ENCODE measurements around the gene XPR1.
"Not testable (repeated sequence)": the region's sequence is repeated elsewhere in the genome, so short reads cannot be mapped to it uniquely, and the experiment has no call there.

The XPR1 gene

DNA sequence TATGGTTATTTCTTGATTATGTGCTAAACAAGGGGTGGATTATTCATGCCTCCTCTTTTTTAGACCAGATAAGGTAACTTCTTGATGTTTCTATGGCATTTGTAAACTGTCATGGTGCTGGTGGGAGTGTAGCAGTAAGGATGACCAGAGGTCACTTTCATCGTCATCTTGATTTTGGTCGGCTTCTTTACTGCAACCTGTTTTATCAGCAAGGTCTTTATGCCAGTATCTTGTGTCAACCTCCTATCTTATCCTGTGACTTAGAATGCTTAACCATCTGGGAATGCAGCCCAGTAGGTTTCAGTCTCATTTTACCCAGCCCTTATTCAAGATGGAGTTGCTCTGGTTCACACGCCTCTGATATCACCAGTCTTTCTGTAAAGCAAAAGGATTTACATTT, 95.9 kb downstream of the XPR1 start:
- DNase-seq, result not testable (repeated sequence)

DNA sequence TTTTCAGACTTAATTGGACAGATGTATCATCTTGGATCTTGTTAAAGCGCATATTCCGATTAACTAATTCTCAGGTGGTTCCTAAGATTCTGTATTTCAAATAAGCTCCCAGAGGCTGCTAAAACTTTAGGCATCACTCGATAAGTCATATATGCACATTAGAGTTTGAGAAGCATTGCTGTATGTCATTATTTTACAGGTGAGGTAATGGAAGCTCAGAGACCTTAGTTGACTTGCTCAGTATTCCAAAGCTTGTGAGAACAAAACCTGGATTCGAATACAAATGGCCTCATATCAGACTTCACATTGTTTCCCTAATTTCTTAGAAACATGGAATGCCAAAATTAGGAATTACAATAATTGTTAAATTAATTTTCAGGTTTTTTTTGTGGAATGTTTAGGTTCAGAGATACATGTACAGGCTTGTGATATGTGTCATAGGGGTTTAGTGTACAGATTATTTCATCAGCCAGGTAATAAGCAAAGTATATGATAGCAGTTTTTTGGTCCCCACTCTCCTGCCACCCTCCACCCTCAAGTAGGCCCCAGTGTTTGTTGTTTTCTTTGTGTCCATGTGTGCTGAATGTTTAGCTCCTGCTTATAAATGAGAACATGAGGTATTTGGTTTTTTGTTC, 96.8 kb downstream of the XPR1 start:
- DNase-seq, result no peak

DNA sequence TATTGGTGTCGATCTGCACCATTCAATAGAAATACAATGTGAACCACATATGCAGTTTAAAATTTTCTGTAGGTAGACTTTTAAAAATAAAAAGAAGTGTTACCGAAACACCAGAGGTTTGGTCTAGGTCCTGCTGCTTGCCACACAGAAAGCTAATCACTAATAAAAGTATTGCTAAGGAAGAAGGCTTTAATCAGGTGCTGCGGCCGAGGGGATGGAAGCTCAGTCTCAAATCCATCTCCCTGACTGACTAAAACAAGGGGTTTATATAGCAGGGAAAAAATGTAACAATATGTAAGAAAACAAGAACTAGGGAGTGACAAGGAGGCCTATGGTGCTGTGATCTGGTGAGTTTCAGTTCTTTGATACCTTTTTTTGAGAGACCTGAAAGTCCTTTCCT, 99.3 kb downstream of the XPR1 start:
- DNase-seq, result no peak

DNA sequence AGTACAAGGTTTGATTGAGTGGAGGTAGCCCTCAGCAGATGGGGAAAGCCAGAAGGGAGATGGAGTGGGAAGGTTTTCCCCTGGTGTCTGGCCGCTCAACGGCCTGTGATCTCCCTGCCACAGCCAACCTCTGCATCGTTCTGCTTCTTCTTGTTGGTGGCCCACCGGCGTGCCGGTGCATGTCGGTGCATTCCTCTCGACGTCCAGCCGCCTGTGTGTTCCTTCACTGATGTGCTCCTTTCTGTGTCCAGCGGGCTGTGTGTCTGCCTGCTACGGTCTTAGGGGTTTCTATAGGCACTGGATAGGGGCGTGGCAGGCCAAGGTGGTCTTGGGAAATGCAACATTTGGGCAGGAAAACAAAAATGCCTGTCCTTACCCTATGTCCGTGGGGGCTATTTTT, 101.0 kb downstream of the XPR1 start:
- no peak for DNase-seq

DNA sequence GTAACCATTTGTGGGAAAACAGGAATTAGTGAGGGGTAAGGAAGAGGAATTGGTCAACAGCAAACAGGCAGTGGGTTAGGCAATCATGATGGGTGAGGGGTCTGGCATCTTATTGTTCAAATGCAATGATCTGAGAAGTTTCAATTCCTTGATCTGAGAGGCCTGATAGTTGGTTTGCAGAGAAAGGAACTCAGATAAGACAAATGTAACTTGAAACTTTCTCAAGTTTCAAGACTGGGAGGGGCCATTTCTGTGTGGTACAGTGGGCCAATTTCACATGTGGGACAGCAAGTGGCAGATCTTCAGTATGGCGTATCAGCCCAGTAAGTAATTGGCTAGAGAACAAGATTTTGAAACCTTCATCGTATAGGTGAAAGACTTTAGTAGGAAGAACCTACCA, 102.5 kb downstream of the XPR1 start:
- no peak for DNase-seq

DNA sequence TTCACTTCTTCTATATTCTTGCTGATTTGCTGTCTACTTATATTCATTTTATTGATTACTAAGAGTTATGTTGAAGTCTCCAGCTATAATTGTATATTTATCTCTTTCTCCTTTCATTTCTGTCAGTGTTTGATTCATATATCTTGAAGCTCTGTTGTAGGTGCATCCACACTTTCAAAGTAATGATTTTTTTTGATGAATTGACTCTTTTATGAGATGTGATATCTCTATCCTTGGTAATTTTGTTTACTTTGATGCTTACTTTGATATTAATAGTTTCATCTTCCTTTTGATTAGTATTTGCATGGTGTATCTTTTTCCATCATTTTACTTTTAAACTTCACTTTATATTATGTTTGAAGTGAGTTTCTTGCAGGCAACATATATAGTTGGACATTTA, 110.8 kb downstream of the XPR1 start:
- DNase-seq, result no peak

DNA sequence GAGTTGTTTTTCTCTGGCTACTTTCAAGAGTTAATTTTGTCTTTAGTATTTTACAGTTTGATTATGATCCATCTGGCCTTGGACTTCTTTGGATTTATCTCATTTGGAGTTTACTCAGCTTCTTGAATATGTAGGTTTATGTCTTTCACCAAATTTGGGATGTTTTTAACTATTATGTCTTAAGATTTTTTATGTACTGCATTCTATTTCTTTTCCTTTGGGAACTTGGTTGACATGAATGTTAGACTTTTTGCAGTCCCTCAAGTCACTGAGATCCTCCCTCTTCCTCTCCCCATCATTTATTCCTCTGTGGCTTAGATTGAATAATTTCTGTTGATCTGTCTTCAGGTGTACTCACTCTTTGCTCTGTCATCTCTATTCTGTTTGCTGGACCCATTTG, 112.0 kb downstream of the XPR1 start:
- no peak for DNase-seq

DNA sequence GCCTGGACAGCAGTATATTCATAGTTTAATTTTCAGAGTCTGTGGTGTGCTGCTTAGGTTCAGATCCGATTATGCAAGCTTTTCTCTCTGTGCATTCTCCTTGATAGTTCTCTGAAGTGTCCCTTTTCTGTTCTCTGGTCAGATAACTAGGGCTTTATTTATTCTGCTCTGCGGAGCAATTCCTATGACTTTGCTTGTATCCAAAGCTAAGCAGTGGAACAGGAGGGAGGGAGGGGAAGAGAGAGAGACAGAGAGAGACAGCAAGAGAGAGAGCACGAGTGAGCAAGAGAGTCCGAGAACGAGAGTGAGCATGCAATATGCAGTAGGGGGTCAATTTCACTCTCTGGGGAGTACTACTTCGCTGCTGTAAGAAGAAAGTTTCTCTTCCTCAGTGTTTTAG, 113.3 kb downstream of the XPR1 start:
- no peak for DNase-seq

DNA sequence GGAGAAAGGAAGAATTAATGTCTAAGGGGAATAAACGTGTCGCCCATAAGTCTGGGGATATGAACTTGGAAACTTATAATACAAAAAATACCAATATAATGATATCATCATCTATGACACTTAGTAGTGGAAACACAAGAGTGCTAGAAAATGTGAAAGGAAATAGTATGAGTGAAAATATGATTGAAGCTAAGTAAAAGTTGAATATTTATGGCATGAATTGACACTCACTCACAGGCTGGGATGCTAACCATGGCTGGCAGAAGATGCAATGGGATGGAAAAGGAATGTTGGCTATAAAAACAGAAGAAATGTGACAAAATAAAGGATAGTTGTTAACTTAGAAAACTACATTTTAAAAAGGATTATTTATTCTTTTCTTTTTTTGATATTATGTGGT, 120.1 kb downstream of the XPR1 start:
- no peak for DNase-seq

DNA sequence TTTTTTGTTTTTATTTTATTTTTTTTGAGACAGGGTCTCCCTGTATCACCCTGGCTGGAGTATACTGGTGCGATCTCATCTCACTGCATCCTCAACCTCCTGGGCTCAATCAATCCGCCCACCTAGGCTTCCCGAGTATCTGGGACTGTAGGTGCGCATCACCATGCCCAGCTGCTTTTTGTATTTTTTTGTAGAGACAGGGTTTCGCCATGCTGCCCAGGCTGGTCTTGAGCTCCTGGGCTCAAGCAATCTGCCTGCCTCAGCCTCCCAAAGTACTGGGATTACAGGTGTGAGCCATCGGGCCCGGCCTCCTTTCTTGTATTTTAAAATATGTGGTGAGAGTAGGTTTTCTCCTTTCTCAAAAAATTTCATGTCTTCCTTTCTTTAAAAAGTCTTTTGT, 122.6 kb downstream of the XPR1 start:
- DNase-seq, result no peak

DNA sequence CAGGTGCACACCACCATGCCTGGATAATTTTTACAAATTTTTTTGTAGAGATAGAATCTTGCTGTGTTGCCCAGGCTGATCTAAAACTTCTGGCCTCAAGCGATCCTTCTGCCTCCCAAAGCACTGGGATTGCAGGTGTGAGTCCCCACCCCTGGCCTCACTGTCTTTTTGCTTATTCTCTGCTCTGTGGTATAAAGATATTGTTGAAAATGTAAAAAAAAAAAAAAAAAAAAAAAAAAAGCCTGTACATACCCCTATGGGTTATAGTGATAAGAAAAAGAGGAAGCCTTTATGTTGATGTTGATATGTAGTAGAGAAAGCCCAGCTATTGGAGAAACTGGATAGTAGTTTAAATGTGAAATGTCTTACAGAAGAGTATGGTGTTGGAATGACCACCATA, 125.8 kb downstream of the XPR1 start:
- no peak for DNase-seq

DNA sequence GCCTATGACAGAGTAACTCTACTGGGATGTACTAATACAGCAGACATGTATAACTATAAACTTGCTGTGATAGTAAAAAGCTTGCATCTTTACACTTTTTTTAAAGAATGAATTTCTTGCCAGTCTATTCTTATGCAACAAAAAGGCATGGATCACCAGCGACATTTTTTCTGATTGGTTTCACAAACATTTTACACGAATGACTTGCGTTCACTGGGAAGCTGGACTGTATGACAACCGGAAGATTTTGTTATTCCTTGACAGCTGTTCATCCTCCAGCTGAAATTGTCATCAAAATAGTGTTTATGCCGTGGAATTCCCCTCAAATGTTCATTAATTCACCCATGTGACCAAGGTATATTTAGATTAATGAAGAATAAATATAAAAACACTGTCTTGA, 131.0 kb downstream of the XPR1 start:
- DNase-seq, result no peak

DNA sequence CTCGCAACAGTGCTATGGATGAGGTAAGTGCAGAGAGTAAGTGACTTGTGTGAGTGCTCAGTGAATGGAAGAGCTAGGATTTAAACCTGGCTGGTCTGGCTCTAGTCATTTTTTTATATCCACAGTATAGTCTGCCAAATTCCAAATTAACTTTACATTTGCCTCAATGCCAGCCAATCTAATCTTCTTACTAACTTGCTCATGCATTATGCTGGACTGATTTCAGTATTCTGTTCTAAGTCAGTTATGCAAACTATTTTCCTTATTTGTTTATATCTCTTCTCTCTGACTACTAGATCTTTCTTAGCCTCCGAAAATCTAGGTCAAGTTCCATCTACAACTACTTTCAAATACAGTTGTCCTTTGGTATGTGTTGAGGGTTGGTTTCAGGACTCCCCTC, 133.3 kb downstream of the XPR1 start:
- DNase-seq, result no peak

DNA sequence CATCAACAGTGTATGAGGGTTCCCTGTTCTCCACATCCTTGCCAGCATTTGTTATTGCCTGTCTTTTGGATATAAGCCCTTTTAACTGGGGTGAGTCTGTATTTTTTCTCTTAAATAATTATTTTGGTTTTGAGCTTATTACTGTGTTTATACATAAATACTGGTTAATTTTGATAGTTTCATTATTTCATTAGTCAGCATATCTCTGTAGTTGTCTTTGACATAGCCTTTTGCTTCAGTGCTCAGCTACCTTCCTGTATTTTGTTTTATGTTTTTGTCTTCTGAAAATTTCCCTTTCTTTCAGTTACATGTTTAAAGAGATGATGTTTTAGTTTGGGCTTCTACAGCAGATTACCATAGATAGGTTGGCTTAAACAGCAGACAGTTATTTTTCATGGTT, 138.1 kb downstream of the XPR1 start:
- DNase-seq, result no peak

DNA sequence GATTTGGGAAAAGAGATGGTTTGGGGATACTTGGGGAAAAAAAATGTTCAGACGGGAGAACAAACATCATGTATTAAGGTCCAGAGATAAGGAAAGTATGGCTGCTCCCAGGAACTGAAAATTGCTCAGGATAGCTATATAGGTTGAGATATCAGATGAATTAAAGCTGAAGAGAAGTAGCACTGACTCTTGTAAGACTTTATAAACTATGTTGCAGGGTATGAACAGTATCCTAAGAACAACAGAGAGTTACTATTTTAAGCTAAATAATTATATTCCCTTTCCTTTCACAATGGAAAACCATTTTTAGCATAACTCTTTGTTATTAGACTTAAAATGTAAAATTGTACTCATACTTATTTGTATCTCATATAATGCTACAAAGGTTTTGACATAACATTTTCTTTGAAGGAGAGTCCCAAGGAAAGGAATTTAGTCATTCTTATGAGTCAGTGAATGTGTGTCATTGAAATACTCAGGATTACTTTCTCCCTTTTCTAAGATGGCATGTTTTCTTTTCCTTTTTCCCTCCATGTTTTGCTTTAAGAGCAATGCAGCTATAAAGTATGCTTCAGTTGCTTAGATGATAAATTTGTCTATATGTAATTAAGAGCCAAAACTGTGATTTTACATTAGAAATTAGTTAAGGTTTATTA, 141.5 kb downstream of the XPR1 start:
- no peak for DNase-seq

DNA sequence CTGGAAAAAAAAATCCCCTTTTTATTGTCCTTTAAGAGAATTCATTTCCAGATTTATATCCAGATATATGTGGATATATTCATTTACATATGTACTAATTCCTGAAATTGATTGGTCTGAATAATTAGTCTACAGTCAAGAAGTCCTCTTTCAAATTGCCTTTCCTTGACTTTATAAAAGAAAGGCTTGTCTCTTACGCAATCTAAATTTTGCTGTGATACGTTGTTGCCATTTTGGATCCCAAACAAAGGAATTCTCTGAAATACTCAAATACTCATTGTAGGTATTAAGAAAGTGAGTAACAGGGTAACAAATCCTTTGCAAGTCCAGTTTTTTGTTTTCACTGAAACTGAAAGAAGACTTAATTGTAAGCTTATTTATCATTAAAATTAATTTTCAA, 144.0 kb downstream of the XPR1 start:
- DNase-seq, result no peak

DNA sequence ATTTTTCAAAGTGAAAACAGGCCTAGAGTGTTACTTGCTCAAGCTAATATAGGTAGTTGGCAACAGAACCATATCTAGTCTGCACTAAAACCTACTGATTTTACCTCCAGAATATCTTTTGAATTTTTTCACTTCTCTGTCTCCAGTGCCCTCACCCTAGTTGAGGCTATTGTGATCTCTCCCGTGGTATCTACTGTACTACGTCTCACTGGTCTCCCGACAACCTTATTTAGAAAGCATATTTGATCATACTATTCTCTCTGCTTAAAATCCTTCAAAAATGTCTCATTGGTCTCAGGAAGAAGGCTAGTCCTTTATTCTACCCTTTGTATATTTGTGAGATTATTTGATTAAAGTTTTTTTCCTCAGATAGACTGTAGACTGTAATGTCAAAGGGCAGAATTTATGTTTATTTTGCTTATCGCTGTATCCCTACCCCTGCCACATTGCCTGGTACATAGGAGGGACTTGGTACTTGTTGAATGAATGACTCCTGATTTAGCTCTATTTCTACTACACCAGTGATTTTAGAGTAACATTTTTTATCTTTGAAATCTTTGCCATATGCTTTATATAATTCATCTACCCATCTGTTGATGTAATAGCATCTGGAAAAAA, 145.4 kb downstream of the XPR1 start:
- DNase-seq, result no peak

DNA sequence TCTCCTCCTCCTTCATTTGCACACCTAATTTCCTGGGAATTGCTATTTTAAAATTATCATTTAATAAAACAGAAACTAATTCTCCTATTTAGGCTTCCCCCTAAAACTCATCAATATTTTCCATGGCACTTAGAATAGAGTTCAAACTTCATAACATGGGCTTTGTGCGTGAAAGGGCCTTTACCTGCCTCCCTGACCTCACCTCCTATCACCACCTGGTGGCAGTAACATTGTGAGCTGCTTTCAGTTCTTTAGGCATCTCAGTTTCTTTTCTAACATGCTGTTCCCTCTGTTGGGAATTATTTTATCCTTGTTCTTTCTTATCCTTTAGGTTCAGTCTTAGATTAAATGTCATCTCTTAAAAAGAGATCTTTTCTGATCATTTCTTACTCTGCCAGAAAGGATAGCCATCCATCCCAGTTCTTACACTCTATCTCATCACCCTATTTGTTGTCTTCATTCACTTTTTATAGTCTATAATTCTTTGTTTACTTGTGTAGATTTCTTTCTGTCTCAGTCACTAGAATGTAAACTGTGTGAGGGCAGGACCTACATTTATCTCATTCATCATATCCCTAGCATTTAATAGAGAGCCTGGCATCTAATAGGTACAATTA, 147.1 kb downstream of the XPR1 start:
- no peak for DNase-seq

DNA sequence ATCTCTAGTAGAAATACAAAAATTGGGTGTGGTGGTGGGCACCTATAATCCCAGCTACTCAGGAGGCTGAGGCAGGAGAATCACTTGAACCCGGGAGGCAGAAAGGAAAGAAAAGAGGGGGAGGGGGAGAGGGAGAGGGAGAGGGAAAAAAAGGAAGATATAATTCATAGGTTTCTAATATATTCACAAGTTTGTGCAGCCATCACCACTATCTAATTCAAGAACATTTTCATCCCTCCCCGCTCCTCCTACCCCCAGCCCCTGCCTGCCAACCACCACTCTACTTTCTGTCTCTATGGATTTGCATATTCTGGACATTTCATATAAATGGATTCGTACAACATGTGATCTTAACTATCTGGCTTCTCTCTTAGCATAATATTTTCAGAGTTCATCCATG, 147.8 kb downstream of the XPR1 start:
- DNase-seq, result no peak

DNA sequence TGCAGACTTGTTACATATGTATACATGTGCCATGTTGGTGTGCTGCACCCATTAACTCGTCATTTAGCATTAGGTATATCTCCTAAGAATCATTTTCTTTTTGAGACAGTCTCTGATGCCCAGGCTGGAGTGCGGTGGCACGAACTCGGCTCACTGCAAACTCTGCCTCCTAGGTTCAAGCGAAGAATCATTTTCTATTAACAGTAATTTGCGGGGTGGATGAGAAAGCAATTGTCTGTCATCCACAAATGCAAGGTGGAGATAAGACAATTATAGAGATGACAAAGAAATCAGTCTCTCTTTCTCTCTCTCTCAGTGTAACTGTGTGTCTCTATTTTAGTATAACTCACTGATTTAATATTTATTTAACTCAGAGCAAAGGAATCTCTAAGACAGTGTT, 149.9 kb downstream of the XPR1 start:
- no peak for DNase-seq

DNA sequence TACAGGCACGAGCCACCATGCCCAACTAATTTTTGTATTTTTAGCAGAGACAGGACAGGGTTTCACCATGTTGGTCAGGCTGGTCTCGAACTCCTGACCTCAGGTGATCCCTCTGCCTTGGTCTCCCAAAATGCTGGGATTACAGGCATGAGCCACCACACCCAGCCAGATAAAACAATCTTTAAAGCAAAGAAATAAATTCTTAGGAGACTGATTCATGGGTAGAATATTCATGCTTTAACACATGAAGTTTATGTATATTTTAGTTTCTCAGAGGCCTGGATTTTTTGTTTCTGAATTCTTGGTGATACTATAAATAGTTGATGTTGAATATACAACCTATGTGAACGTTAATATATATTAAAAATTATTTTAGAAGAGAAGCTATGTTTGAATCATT, 153.5 kb downstream of the XPR1 start:
- DNase-seq, result no peak

DNA sequence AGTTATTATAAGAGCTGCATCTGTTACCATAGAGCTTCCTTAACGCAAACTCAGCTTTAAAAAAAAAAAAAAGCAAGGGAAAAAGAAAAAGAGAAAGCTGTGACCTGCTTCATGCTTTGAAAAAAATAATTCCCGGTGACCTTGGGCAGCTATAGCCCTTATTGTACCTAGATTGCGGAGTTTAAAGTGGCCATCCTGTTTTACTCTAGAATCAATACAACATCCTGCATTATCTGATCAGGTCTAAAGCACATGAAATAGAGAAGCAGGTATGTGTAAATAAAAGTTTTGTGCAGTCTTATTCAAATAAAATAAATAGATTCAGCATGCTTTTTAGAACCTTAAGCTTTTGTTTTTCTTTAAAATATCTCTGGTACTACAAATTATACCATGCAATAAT, 154.1 kb downstream of the XPR1 start:
- no peak for DNase-seq

DNA sequence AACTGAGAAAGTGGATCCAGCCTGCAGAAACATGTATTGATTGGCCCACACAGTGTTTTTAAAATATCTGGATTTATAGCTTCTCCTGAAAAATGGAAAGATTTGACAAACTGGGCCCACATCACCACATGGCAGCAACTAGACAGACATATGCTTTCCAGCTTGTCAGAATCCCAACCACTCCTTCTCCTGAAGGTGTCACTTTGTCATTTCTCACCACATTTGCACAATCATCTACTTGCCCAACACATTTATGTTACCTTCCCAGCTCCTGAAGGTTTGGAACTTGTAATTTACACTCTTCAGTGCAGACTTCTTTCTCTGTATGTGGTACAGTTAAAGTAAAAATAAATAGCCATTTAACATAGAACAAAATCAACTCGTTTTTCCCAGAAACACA, 154.8 kb downstream of the XPR1 start:
- no peak for DNase-seq

DNA sequence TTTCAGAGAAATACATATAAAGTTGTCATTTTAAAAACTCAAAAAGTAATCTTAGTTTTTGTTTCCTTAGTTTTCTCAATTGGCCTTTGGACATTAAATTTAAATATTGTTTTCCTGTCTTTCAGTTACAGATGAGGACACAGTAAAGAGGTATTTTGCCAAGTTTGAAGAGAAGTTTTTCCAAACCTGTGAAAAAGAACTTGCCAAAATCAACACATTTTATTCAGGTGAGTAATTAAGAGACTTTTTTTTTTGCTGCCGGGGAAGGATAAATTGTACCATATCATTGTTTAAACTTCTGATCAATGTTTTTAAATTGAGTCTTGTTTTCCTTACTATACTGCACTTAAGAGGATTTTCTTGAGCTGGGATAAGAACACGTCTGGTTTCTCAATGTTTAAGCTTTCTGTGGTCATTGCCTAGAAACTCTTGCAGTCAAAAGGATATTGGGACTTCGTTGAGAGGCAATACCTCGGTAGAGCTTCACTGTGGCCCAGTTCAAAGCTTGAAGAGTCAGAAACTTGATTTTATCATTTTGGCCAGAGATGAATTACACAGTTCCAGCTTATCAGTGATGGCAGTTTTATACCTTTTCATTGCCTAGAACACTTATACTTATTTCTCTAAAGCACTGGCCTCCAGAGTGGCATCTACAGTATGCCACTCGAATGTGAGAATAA, 155.9 kb downstream of the XPR1 start:
- no peak for DNase-seq
